Hematopoietic multipotent progenitor cell treated with erythropoietin and hydrocortisone succinate and interleukin-3 and kit ligand, for 17 days (in vitro differentiated cells): ENCODE data around the gene MPLKIP.
A peak's percentile ranks its signal among the peaks of the same experiment; 100 is the strongest.
"Not testable (repeated sequence)": the region's sequence is repeated elsewhere in the genome, so short reads cannot be mapped to it uniquely, and the experiment has no call there.

ENCODE experiments used
- DNase-seq: peaks from one replicate; pipeline ENCODE4 v3.0.0-alpha.2; 2015; ENCODE audit warnings: low spot score

MPLKIP gene

DNA sequence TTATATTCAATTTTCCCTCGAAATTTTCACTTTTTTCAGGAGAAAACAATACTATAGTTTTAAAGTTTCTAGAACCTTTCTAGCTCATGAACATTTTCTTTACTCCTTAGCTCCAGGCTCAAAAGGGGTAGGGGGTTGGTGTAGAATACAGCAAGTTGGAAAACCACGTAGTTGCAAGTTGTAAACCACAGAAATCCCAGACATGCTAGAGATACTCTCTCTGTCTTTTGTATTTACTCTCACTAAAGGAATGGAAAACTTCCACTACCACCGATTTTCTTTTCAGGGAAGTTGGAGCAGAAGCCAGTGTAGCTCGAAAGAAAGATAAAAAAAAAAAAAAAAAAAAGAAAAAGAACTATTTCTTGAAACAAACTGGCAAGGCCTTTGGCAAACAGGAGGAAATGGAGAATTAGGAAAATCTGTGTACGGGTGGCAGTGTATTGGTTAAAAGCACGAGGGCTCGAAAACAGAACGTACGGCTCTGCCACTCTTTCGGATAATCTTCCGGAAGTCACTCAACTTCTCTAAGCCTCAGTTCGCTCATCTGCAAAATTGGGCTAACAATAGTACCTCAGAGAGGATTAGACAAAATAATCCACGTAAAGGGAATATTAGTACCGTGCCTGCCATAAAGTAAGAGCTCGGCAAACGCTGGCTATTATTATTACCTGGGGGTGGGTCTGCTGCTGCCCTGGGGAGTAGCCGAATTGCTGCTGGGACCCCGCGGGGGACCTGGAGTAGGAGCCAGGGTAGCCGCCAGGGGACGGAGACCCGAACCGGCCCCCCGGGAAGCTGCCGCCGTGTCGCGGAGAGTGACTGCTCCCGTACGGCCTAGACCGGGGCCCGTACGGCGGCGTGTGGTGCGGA is 628 bp downstream of the MPLKIP start:
- peak; percentile 10 for DNase-seq

DNA sequence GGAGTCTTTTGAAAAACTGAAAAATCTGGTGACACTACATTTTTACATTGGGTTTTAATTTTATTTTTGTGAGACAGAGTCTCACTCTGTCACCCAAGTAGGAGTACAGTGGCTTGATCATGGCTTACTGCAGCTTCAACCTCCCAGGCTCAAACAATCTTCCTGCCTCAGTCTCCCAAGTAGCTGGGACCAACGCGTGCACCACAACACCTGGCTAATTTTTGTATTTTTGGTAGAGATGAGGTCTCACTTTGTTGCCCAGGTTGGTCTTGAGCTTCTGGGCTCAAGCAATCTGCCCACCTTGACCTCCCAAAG is 11.5 kb downstream of the MPLKIP start:
- DNase-seq, result no peak

DNA sequence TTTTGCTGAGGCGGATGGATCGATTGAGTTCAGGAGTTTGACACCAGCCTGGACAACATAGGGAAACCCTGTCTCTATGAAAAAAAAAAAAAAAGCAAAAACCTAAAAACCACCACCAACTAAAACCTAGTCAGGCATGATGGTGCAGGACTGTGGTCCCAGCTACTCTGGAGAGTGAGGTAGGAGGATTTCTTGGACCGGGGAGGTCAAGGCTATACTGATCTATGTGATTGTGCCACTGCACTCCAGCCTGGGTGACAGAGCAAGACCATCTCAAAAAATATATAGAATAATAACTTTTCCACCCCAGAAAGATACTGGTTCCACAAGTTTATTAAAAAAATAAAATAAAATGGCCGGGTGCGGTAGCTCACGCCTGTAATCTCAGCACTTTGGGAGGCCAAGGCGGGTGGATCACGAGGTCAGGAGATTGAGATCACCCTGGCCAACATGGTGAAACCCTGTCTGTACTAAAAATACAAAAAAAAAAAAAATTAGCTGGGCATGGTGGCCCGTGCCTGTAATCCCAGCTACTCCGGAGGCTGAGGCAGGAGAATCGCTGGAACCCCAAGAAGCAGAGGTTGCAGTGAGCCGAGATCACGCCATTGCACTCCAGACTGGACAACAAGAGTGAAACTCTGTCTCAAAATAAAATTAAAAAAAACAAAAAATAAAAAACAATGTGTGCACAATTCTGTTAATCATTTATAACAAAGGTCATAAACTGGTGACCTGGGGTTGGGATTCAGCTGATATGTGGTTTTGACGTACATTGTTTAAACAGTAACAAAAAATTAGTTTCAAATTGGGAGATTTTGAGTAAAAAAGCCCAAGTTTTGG is 12.1 kb downstream of the MPLKIP start:
- DNase-seq, result not testable (repeated sequence)

DNA sequence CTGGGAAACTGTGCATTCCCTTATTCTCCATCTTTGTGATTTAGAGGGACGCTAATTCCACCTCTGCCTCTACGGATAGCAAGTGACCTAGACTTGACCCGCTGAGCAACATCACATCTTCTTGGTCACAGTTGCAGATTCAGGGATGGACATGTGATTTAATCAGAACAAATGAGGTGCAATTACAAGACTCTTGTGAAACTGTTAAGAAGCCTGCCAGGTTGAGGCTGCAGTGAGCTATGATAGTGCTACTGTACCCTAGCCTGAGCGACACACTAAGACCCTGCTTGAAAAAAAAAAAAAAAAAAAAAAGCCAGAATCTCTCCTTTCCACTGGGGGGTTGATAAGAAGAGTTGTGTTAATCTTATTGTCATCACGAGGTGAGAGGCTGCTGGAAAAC is 14.4 kb downstream of the MPLKIP start:
- DNase-seq, result no peak

DNA sequence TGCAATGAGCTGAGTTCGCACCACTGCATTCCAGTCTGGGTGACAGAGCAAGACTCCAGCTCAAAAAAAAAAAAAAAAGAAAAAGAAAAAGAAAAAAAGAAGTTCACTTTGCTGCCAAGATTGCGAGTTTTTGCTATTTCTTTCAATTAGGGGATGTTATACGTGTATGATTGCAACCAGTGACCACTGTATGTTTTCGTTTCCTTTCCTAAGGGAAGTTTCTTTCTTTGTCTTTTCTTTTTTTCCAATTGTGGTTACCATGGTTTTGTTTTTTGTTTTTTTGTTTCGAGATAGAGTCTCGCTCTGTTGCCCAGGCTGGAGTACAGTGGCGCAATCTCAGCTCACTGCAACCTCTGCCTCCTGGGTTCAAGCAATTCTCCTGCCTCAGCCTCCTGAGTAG is 16.2 kb downstream of the MPLKIP start:
- not testable (repeated sequence) for DNase-seq

DNA sequence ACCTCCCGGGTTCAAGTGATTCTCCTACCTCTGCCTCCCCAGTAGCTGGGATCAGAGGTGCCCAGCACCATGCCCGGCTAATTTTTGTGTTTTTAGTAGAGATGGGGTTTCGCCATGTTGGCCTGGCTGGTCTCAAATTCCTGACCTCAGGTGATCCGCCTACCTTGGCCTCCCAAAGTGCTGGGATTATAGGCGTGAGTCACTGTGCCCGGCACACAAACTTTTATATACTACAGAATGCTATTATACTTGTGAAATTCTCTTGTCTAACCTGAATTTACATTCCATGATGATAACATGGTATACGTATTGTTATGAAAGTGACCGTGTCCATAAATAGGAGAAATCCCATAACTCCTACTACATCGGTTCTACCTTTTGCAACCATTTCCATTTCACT is 17.2 kb downstream of the MPLKIP start:
- DNase-seq, result not testable (repeated sequence)

DNA sequence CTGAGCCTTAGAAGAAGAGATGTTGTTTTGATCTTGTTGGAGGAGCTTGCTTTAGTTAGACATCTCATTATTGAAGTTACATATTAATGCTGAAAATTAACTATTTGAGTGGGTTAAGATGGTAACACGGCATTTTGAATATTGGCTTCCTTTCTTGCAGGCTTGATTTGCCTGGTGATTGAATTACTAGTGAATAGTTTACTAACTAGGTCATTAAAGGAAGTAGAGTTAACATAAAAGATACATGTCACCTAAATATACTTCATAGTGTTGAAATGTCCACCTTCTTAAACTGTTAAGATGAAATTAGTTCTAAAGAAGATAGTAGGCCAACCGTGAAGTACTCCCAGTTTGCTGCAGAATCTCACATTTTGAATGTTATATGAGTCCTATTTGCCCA is 18.5 kb downstream of the MPLKIP start:
- DNase-seq, result no peak

DNA sequence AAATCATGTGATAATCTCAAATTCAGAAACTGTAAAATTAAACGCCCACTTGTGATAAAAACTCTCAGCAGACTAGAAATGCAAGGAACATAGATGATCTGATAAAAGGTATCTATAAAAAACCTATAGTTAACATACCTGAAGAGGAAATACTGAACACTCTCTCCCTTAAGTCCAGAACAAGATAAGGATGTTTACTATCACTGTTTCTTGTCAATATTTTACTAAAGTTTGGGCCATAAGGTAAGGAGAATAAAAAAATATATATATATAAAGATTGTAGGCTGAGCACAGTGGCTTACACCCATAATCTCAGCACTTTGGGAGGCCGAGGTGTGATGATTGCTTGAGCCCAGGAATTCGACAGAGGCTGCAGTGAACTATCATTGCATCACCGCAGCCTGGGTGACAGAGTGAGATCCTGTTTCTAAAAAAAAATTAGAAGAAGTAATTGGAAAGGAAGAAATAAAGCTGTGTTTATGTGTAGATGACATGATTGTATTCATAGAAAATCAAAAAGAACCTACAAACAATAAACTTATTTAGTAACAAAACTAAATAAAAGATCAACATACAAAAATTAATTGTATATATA is 28.4 kb downstream of the MPLKIP start:
- DNase-seq, result no peak

DNA sequence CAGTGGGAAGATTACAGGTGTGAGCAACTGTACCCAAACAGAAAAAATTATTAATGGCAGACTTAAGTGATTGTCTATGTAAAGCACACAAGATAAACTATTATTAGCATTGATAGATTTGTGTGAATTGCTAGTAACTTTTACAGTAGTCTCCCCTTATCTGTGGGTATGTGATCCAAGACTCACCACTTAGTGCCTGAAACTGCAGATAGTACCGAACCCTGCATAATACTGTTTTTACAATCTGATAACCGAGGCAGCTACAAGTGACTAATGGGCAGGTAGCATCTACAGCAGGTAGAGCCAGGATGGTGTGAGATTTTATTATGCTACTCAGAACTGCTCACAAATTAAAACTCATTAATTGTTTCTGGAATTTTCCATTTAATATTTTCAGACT is 31.5 kb downstream of the MPLKIP start:
- no peak for DNase-seq

DNA sequence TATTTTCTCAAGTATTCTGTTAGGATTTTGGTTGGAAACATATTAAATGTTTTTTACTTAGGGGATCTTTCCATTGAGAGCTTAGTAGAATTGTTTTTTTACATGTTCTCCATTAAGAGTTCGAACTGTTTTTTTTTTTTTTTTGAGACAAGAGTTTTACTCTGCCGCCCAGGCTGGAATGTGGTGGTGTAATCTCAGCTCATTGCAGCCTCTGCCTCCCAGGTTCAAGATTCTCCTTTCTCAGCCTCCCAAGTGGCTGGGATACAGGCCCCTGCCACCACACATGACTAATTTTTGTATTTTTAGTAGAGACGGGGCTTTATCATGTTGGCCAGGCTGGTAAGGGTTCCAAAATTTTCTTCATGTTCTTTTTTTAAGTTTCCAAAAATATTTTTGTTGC is 33.2 kb downstream of the MPLKIP start:
- no peak for DNase-seq

DNA sequence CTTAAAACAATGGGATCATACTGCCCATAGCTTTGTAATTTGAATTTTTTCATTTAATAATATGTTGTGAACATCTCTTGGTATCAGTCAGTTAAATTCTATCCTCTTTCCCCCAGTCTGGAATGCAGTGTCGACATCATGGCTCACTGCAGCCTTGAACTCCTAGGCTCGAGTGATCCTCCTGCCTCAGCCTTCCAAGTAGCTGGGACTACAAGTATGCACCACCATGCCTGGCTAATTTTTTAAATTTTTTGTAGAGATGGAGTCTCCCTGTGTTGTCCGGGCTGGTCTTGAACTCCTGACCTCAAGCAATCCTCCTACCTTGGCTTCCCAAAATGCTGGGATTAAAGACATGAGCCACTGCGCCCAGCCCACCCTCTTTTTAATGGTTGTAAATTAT is 34.6 kb downstream of the MPLKIP start:
- DNase-seq, result no peak

DNA sequence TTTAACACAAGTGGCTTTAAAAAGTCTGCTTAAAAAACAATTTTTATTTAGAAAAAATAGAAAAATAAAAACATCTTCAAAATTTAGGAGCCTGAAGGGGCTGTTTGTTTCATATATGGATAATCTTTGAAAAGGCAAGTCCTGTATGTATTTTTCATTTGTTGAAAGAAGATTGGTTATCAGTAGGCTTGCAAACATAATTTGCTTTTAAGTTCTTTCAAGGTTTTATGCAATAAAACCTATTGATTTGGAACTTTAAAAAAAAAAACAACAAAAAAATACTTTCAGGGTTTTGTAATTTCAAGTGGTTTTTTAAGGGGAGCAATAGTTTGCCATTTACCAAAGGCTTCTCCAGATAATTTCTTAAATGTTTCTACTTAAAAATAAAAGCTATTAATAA is 35.6 kb downstream of the MPLKIP start:
- no peak for DNase-seq

DNA sequence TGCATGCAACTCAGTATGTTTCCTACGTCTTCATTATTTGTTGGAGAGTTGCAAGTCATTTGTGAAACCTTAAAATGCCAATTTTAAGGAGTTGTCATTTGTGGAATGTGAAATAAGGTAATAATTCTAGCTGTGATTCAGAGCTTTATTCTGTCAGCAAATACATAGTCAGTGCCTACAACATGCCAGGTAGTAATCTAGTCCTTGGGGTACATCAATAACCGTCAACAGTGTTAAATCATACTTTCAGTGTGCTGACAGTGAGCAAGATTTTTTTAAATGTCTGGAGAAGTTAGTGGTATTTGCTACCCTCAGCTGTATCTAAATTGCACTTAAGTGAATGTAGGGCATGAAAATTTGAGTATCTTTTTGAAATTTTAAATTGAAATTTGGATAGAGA is 36.7 kb downstream of the MPLKIP start:
- DNase-seq, result no peak

DNA sequence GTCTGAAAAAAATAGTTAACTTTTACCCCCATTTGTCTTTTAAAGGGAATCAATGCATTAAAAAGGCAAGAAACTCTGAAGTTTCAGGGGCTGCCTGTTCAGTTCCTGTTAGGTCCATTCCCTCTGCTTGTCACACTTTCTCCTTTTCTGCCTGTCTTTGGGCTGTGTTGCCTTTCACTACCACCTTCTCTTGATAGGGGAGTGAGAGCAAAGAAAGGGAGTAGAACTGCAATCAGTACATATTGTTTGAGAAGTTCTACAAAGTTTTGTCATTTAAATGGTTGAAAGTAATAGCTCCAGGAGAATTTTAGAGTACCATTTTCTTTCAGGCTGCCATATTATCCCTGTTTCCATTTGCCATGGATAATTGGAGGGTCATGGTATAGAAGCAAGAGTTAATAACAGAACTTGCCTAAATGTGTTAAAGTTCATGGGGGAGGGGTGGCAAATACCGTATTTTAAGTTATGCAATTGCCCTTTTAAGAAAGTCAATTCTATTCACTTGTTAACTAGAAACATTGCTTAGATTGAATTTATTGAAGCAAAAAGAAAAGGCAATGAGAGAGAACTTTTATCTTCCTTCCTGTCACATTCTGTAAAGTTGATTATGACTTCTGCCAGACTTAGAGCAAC is 38.6 kb downstream of the MPLKIP start:
- DNase-seq, result no peak

DNA sequence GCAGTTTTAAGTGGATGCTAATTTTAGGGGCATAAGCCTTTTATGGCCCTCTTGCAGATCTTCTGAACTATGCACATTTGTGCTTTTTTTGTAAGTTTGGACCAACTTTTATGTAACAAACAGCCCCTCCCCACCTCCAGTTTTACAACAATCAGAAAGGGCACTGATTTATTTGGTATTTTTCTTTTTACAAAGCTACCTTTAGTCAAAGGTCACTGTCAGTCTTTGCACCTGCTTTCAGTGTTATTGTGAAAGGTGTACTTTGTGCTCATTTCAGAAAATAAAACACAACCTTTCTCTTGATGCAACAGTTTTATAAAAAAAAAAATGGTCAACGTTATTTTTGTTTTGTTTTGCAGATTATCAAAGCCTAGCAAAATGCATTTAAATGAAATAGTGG is 39.2 kb downstream of the MPLKIP start:
- no peak for DNase-seq

DNA sequence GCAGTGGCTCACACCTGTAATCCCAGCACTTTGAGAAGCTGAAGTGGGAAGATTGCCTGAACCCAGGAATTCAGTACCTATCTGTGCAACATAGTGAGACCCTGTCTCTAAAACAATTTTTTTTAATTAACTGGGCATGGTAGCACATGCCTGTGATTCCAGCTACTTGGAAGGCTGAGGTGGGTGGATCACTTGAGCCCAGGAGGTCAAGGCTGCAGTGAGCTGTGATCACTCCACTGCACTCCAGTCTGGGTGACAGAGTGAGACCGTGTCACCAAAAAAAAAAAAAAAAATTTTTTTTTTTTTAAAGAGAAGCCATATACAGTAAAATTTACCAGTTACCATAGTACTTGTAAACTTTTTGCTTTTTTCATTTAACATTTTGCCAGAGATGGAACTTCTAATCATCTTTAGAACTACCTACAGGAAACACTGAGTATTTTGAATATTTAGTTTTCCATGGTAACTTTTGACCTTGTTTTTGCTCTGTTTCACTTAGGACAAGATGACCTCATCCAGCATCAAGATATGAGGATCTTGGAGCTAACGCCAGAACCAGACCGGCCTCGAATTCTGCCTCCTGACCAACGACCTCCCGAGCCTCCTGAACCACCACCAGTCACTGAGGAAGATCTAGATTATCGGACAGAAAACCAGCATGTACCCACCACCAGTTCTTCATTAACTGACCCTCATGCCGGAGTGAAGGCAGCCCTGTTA is 40.6 kb downstream of the MPLKIP start:
- DNase-seq, result no peak

DNA sequence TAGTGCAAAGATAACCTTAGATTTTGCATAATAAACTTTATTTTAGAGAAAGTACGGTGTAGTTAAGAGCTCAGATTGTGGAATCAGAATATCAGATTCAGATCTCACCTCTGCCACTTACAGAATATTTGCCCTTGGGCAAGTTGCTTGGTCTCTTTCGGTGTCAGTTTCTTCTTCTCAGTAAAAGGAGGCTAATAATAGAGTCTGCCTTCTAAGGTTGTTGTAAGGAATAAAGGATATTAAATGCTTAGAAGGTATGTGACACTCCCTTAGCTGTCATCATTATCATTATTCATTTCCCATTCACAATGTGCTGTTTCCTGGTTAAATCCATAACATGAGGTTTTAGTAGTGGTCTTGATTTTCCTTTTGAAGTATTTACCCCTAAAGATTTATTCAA is 42.2 kb downstream of the MPLKIP start:
- DNase-seq, result no peak

DNA sequence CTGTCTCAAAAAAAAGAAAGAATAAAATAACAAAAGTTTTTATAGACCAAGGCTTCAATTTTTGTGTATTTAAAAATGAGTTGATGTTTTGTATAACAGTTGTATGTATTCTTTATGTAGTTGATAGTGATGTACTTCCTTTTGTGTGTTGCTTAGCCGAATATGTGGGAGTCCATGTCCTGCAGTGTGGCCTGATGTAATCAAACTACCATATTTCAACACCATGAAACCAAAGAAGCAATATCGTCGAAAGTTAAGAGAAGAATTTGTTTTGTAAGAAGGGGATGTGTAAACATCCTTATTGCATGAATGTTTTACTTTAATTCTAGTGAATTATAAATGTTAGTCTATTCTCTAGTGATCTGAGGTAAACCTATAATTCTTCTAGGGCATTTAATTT is 56.6 kb downstream of the MPLKIP start:
- no peak for DNase-seq
